ENCODE data around the gene CYREN. TPM values are rescaled to one million over a fixed set of nuclear protein-coding genes. Genes with fewer than 3 reads are reported as not detected.

Gene CYREN
- total and polyA plus RNA-seq, 2 experiments from 2014 or later, result 22.7 to 70.6 TPM

DNA sequence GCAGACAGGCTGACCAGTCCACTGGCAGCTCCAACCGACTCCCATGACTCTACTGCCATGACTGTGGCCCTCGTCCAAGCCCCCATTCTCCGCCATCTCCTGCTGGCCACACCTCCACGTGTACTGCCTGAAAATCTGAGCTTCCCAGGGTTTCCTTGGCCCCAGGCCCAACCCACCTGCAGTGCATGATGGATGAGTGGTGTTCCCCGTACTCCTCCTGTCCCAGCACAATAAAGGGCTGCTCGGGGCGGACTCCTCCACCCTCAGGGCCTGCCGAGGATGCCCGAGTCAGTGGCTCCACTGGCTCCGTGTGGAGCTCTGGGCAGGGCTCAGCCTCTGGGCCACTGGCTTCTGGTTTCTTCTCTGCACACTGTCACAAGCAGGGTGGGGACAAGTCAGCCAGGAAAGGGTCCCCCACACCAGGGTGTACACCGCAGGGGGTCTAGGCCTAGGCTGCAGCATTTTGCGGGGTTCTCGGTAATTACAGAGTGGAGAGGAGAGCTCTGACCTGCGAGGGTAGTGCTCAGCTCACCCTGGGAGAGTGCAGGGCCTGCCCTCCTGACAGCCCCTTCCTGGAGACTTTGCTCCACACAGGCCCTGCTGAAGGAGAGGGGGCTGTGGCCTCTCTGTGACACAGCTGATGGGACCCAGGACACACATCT, 25.6 kb upstream of the CYREN start:
- Histone ChIP-seq H3K27ac (ENCODE audit: low read depth) (no peak overlapping the region), H3K4me1 (ENCODE audit: insufficient read depth) (peaks cover 10% of the 10 kb centered on the region; the same call in 1 of the 2 replicates), H3K36me3 (ENCODE audit: insufficient read depth) (peaks cover 7% of the 10 kb centered on the region; the same call in 1 of the 2 replicates), H2AFZ (no peak overlapping the region), H3K79me2 (replicated peaks; ENCODE audit: insufficient read depth) (no peaks in the 10 kb centered on the region), H3K27me3 (ENCODE audit: insufficient read depth) (no peaks in the 10 kb centered on the region), H3K4me2 (no peak overlapping the region), H3F3A (replicated peaks; ENCODE audit: low read depth) (no peaks in the 10 kb centered on the region), H4K20me1 (replicated peaks; ENCODE audit: insufficient read depth) (no peaks in the 10 kb centered on the region), H3K4me3 (no peak overlapping the region), H3K9me2 (ENCODE audit: insufficient read depth) (no peaks in the 10 kb centered on the region)
- no peak for TF ChIP-seq POLR2AphosphoS5 (IDR thresholded peaks at IDR 0.05; ENCODE audit: low read depth)
- no peak for TF ChIP-seq EZH2phosphoT487 (IDR thresholded peaks at IDR 0.05; ENCODE audit: unreplicated experiment)
- TF ChIP-seq CREB1 (CRISPR knock-in tag; IDR thresholded peaks at IDR 0.05; ENCODE audit: low read depth), result no peak
- TF ChIP-seq, protein P1, sequence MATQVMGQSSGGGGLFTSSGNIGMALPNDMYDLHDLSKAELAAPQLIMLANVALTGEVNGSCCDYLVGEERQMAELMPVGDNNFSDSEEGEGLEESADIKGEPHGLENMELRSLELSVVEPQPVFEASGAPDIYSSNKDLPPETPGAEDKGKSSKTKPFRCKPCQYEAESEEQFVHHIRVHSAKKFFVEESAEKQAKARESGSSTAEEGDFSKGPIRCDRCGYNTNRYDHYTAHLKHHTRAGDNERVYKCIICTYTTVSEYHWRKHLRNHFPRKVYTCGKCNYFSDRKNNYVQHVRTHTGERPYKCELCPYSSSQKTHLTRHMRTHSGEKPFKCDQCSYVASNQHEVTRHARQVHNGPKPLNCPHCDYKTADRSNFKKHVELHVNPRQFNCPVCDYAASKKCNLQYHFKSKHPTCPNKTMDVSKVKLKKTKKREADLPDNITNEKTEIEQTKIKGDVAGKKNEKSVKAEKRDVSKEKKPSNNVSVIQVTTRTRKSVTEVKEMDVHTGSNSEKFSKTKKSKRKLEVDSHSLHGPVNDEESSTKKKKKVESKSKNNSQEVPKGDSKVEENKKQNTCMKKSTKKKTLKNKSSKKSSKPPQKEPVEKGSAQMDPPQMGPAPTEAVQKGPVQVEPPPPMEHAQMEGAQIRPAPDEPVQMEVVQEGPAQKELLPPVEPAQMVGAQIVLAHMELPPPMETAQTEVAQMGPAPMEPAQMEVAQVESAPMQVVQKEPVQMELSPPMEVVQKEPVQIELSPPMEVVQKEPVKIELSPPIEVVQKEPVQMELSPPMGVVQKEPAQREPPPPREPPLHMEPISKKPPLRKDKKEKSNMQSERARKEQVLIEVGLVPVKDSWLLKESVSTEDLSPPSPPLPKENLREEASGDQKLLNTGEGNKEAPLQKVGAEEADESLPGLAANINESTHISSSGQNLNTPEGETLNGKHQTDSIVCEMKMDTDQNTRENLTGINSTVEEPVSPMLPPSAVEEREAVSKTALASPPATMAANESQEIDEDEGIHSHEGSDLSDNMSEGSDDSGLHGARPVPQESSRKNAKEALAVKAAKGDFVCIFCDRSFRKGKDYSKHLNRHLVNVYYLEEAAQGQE (IDR thresholded peaks at IDR 0.05; ENCODE audit: unreplicated experiment), result no peak
- TF ChIP-seq ZNF114 (CRISPR knock-in tag; IDR thresholded peaks at IDR 0.05), result no peak
- no peak for TF ChIP-seq JUNB (IDR thresholded peaks at IDR 0.05; ENCODE audit: unreplicated experiment)
- TF ChIP-seq ETS1 (IDR thresholded peaks at IDR 0.05), result no peak
- Mint-ChIP-seq H3K4me1 (peaks cover 17% of the 10 kb centered on the region), H3K4me3 (no peak overlapping the region), H3K36me3 (ENCODE audit: low read depth) (peaks cover 15% of the 10 kb centered on the region; the same call in 2 of the 3 replicates), H3K27me3 (ENCODE audit: insufficient read depth, low read depth, poor library complexity) (peaks cover 5% of the 10 kb centered on the region), H3K9me3 (no peaks in the 10 kb centered on the region), H3K27ac (peak overlapping the region; percentile 36; the same call in 1 of the 2 replicates)
- DNase-seq (ENCODE audit: low spot score) (no peak), ATAC-seq (no peak)

- no peaks in the 10 kb centered on the region for H4K20me1 ChIP-seq (replicated peaks; ENCODE audit: insufficient read depth)
- Mint-ChIP-seq H3K27me3 (ENCODE audit: insufficient read depth, low read depth, poor library complexity) (peaks cover 5% of the 10 kb centered on the region), H3K27ac (no peak overlapping the region), H3K4me3 (no peak overlapping the region), H3K36me3 (ENCODE audit: low read depth) (peaks cover 15% of the 10 kb centered on the region; the same call in 2 of the 3 replicates), H3K4me1 (peaks cover 9% of the 10 kb centered on the region), H3K9me3 (no peaks in the 10 kb centered on the region)
- H3K4me1 ChIP-seq (ENCODE audit: insufficient read depth), result peaks cover 10% of the 10 kb centered on the region; the same call in 1 of the 2 replicates
- H3F3A ChIP-seq (replicated peaks; ENCODE audit: low read depth), result no peaks in the 10 kb centered on the region
- H3K9me2 ChIP-seq (ENCODE audit: insufficient read depth), result no peaks in the 10 kb centered on the region
- H3K36me3 ChIP-seq (ENCODE audit: insufficient read depth), result peaks cover 7% of the 10 kb centered on the region; the same call in 1 of the 2 replicates
- H3K79me2 ChIP-seq (replicated peaks; ENCODE audit: insufficient read depth), result no peaks in the 10 kb centered on the region
- no peak for ATAC-seq
- H3K27me3 ChIP-seq (ENCODE audit: insufficient read depth), result no peaks in the 10 kb centered on the region
- H3K4me3 ChIP-seq, result no peak overlapping the region
- no peak for DNase-seq (ENCODE audit: low spot score)
- no peak overlapping the region for H3K4me2 ChIP-seq
- no peak overlapping the region for H2AFZ ChIP-seq
- H3K27ac ChIP-seq (ENCODE audit: low read depth), result no peak overlapping the region
- no peak for TF ChIP-seq POLR2AphosphoS5 (IDR thresholded peaks at IDR 0.05; ENCODE audit: low read depth)
- no peak for TF ChIP-seq NANOG (IDR thresholded peaks at IDR 0.05; ENCODE audit: borderline replicate concordance)
- TF ChIP-seq, protein P2, sequence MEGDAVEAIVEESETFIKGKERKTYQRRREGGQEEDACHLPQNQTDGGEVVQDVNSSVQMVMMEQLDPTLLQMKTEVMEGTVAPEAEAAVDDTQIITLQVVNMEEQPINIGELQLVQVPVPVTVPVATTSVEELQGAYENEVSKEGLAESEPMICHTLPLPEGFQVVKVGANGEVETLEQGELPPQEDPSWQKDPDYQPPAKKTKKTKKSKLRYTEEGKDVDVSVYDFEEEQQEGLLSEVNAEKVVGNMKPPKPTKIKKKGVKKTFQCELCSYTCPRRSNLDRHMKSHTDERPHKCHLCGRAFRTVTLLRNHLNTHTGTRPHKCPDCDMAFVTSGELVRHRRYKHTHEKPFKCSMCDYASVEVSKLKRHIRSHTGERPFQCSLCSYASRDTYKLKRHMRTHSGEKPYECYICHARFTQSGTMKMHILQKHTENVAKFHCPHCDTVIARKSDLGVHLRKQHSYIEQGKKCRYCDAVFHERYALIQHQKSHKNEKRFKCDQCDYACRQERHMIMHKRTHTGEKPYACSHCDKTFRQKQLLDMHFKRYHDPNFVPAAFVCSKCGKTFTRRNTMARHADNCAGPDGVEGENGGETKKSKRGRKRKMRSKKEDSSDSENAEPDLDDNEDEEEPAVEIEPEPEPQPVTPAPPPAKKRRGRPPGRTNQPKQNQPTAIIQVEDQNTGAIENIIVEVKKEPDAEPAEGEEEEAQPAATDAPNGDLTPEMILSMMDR (conservative IDR thresholded peaks at IDR 0.05; ENCODE audit: low read depth in 2 of 2), result no peak
- no peak for TF ChIP-seq ZNF114 (CRISPR knock-in tag; IDR thresholded peaks at IDR 0.05)
- TF ChIP-seq CREB1 (CRISPR knock-in tag; IDR thresholded peaks at IDR 0.05; ENCODE audit: low read depth), result no peak
- TF ChIP-seq EZH2 (IDR thresholded peaks at IDR 0.05; ENCODE audit: low read depth, unreplicated experiment), result no peak
- no peak for TF ChIP-seq JUNB (IDR thresholded peaks at IDR 0.05; ENCODE audit: unreplicated experiment)
- TF ChIP-seq ZNF331 (CRISPR knock-in tag; IDR thresholded peaks at IDR 0.05; ENCODE audit: low read depth), result no peak
- TF ChIP-seq EZH2phosphoT487 (IDR thresholded peaks at IDR 0.05; ENCODE audit: unreplicated experiment), result no peak
- TF ChIP-seq ETS1 (IDR thresholded peaks at IDR 0.05), result no peak
Observed at GRCh38 chr7:135195156-135195555, 24.6 kb upstream of the CYREN start.
